HG02870 (cell line): ENCODE measurements around the gene SLAIN2.
"Not testable (repeated sequence)": the region's sequence is repeated elsewhere in the genome, so short reads cannot be mapped to it uniquely, and the experiment has no call there.

Experiments
- ATAC-seq: cut with Tn5 transposase; IDR thresholded peaks from one replicate; pipeline ENCODE4 v1.9.1; 2021; ENCODE audit warnings: mild to moderate bottlenecking, moderate library complexity; ENCODE audit not compliant: unreplicated experiment

The SLAIN2 gene

DNA sequence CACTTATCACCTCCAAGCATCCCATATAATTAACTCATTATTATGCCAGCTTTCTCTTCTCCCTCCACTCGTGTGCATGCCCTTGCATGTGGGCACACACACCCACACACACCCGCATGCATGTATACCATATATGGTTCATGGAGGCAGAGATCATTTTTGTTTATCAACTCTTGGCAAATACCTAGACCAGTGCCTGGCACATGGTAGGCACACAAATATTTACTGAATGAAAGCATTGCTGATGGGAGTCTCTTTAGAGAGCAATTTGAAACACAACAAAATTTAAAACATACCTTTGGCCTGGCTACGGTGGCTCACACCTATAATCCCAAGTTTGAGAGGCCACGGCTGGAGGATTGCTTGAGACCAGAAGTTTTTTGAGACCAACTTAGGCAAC lies 90.7 kb downstream of the SLAIN2 start:
- ATAC-seq = no peak

- ATAC-seq = no peak
Measured at GRCh38 chr4:48436318-48436717, 95.0 kb downstream of the SLAIN2 start.

GRCh38 chr4:48439988-48440387 lies 98.7 kb downstream of the SLAIN2 start:
- ATAC-seq = no peak

- ATAC-seq = not testable (repeated sequence)
Measured at GRCh38 chr4:48440914-48441313, 99.6 kb downstream of the SLAIN2 start.

- no peak for ATAC-seq
Measured at GRCh38 chr4:48445704-48446103, 104.4 kb downstream of the SLAIN2 start.

DNA sequence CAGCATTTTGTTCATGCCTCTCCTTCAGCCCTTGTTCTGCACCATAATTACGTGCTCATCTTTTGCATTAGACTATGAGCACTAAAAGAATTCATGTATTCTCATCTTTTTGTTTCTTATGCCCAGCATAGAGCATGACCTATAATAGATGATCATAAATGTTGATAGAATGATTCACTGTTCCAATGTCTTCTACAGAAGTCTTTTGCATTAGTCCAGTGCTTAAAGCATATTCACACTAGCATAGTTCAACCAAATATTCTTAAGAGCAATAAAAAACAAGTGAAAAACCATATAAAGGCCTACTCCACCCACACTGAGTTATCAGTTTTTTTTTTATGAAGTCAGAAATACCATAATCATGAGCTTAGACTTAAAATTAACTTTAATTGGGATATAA lies 105.3 kb downstream of the SLAIN2 start:
- ATAC-seq = no peak

GRCh38 chr4:48449151-48449550 lies 107.8 kb downstream of the SLAIN2 start:
- ATAC-seq = no peak

DNA sequence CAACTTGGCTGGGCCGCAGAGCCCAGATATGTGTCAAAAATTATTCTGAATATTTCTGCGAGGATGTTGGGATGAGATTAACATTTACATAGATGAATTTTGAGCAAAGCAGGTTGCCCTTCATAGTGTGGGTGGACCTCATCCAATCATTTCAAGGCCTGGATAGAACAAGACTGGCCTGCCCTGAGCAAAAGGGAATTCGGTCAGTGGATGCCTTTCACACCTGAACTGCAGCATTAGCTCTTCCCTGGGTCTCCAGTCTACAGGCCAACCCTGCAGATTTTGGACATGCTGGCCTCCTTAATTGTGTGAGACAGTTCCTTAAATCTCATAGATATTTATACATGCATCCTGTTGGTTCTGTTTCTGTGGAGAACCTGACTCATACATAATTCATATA lies 109.4 kb downstream of the SLAIN2 start:
- no peak for ATAC-seq

- ATAC-seq = not testable (repeated sequence)
Measured at GRCh38 chr4:48451656-48452055, 110.3 kb downstream of the SLAIN2 start.

DNA sequence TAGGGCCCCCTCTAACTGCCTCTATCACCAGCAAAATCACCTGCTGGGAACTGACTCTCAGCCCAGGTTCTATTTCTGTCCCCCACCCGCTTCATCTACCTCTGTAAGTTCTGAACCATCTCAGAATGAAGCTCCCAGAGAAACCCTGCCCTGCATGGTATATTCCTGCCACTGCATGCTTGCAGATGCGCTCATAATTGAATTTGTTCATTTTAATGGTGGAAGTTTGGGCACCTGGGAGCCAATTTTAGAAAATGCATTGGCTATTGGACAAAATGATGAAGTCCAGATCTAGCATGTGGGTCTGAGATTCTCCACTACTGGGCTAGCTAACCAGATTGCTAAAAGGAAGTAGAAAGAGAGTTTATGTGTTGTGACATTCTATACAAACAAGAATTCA lies 113.3 kb downstream of the SLAIN2 start:
- no peak for ATAC-seq

- no peak for ATAC-seq
Measured at GRCh38 chr4:48461000-48461399, 119.7 kb downstream of the SLAIN2 start.

GRCh38 chr4:48462363-48462762 lies 121.0 kb downstream of the SLAIN2 start:
- ATAC-seq = no peak

- no peak for ATAC-seq
Measured at GRCh38 chr4:48467442-48467841, 126.1 kb downstream of the SLAIN2 start.

DNA sequence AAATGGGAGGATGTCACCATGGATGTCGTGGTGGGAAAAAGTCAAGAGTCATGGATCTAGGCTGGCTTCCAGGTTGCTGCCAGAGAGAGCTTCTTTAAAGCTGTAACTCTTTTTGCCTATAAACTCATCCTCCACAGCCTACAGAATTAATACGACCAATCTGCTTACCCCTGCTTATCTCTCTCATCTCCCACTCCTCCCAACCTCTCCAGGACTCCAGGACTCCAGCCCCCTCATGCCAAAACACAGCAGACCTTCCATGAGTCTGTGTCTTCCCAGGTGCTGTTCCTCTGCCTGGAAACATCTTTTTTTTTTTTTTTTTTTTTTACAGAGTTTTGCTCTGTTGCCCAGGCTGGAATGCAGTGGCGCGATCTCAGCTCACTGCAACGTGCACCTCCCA lies 126.6 kb downstream of the SLAIN2 start:
- no peak for ATAC-seq

DNA sequence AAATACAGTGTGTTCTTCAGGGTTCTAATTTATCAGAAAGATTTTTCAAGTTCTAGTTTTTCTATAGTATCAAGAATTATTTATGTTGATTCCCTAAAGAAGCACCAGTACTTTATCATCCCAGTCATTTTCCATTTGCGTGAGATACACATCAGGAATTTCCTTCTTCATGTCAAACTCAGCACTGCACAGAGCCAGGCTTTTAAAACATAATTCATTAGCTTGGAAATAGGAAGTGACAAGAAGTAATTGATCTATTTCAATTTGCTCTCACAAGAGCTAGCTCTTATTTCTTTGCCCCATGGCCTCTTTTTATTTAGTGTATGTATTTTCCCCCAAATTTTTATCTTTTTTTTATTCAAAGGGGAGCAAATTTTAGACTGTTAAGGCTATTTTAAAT lies 128.8 kb downstream of the SLAIN2 start:
- ATAC-seq = no peak

DNA sequence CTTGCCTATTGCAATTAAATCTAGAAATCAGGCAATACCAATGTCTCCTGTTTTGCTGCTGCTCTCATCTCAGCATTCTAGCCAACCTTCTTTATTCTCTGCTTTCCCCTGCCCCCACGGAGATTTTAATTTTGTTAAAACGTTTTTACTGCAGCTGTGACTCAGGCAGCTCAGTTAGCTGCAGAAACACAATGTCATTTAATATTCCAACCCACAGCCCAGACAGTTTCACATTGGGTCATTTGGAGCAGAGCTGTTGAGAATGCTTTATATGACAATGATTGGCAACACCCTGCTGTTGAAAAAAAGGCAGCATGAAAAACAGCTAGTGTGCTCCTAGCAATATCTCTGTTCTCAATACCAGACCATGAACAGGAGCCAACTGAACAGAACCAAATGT lies 129.2 kb downstream of the SLAIN2 start:
- no peak for ATAC-seq

DNA sequence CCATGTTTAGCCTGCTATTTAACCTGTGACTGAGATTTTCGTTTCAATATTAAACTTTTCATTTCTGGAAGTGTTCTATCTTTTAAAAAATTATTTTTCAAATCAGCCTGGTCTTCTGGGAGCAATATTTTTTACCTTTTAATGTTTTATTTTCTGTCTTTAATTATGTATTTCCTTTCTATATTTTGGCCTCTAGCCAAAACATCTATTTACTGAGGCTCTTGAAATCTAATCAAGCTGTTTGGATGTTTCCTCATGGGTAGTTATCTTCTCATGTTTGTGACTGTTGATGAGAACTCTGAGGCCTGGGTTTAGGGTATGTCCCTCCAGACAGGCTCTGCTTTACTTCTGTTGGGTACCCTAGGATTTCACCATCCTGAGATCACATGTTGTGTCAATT lies 131.5 kb downstream of the SLAIN2 start:
- no peak for ATAC-seq

DNA sequence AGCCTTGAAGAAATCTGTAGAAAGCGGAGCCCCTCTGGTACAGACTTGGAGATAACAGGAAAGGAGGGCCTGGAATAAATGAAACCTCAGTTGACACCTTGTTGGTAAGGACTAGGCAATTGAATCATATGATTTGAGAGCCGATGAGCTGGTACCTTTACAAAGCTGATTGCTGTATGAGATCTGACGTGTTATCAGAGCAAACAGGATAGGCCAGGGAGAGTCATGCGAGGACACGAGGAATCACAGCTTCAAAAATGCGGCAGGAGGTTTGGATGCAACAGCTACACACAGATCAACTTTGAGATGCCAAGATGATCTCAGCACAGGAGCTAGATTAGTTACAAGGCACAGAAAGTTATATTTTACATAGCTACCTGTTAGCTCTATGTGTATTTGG lies 134.4 kb downstream of the SLAIN2 start:
- ATAC-seq = no peak
